ENCODE data around the gene CEACAM19. TPM values are rescaled to one million over a fixed set of nuclear protein-coding genes. Genes with fewer than 3 reads are reported as not detected.

The CEACAM19 gene
- total and polyA plus RNA-seq, 9 of the 15 experiments (the other 6 are each of a cell fraction or from before 2014, with no cell fraction given): 0.15 to 0.30 (median 0.23) TPM; not detected in 5

- TF ChIP-seq LARP7 (IDR thresholded peaks at IDR 0.05): 0 out of 2 replicates have a peak, but pooled peaks have one; percentile 38
- TF ChIP-seq RNF2 (IDR thresholded peaks at IDR 0.05): no peak
- TF ChIP-seq SAFB (IDR thresholded peaks at IDR 0.05; ENCODE audit: borderline replicate concordance, low read depth, low read length): no peak
- TF ChIP-seq ZNF696 (CRISPR knock-in tag; conservative IDR thresholded peaks at IDR 0.05): no peak
- TF ChIP-seq ZFP1 (CRISPR knock-in tag; IDR thresholded peaks at IDR 0.05): no peak
- TF ChIP-seq NR2C1 (IDR thresholded peaks at IDR 0.05): 0 out of 2 replicates have a peak, but pooled peaks have one; percentile 4
- no peak for TF ChIP-seq NR2C1 (tag; IDR thresholded peaks at IDR 0.05)
- TF ChIP-seq NCOA1 (IDR thresholded peaks at IDR 0.05; ENCODE audit: low read depth): 0 out of 2 replicates have a peak, but pooled peaks have one; percentile 12
- no peak for TF ChIP-seq GTF2E2 (tag; IDR thresholded peaks at IDR 0.05)
- TF ChIP-seq ARID1B (IDR thresholded peaks at IDR 0.05): peak; percentile 41; the same call in 1 of the 2 replicates
- TF ChIP-seq SFPQ (IDR thresholded peaks at IDR 0.05; ENCODE audit: low read depth, low read length): no peak
- TF ChIP-seq MYBL2 (IDR thresholded peaks at IDR 0.05; ENCODE audit: low read depth): no peak
- no peak for TF ChIP-seq MYBL2 (CRISPR knock-in tag; IDR thresholded peaks at IDR 0.05; ENCODE audit: borderline replicate concordance)
- no peak for TF ChIP-seq U2AF2 (optimal IDR thresholded peaks at IDR 0.05; ENCODE audit: low read depth, low read length)
- no peak for TF ChIP-seq ZNF766 (CRISPR knock-in tag; conservative IDR thresholded peaks at IDR 0.05)
- no peak for TF ChIP-seq KAT7 (CRISPR knock-in tag; IDR thresholded peaks at IDR 0.05; ENCODE audit: borderline replicate concordance)
- no peak for TF ChIP-seq ATF6 (CRISPR knock-in tag; IDR thresholded peaks at IDR 0.05)
- TF ChIP-seq DPF2 (IDR thresholded peaks at IDR 0.05): peak; percentile 21; the same call in 1 of the 2 replicates
- 0 out of 2 replicates have a peak, but pooled peaks have one; percentile 17 for TF ChIP-seq MYC (IDR thresholded peaks at IDR 0.05; ENCODE audit: low read depth, low read length)
- no peak for TF ChIP-seq MYC (CRISPR knock-in tag; IDR thresholded peaks at IDR 0.05; ENCODE audit: borderline replicate concordance, low read depth)
- TF ChIP-seq SMARCA4 (IDR thresholded peaks at IDR 0.05): peak; percentile 35; the same call in 1 of the 2 replicates
- peak; percentile 14; the same call in 1 of the 2 replicates for TF ChIP-seq VEZF1 (CRISPR knock-in tag; IDR thresholded peaks at IDR 0.05)
- TF ChIP-seq BCOR (IDR thresholded peaks at IDR 0.05): peak; percentile 87
- TF ChIP-seq, protein P1, sequence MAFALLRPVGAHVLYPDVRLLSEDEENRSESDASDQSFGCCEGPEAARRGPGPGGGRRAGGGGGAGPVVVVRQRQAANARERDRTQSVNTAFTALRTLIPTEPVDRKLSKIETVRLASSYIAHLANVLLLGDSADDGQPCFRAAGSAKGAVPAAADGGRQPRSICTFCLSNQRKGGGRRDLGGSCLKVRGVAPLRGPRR (CRISPR knock-in tag; IDR thresholded peaks at IDR 0.05): no peak
These were observed 22.9 kb downstream of the CEACAM19 start (continued) for GRCh38 chr19:44694184-44694579.
